Measurements from ENCODE around the gene STK39. TPM values are rescaled to one million over a fixed set of nuclear protein-coding genes. Genes with fewer than 3 reads are reported as not detected.

STK39 gene
- total RNA-seq, 1 experiment from 2014 or later, result 22.1 TPM

- DNase-seq, result no peak
- no peaks in the 10 kb centered on the region for H3K9me3 ChIP-seq (ENCODE audit: control insufficient read depth, low read depth, low read length)
- no peak overlapping the region for H3K23ac ChIP-seq (ENCODE audit: insufficient read length, low read depth, low read length)
- Mint-ChIP-seq H3K4me3 (no peak overlapping the region), H3K36me3 (ENCODE audit: insufficient read depth in 1 of 3, low read depth in 3 of 3) (no peaks in the 10 kb centered on the region), H3K9me3 (no peaks in the 10 kb centered on the region), H3K27ac (no peak overlapping the region), H3K4me1 (no peaks in the 10 kb centered on the region), H3K27me3 (ENCODE audit: low read depth) (no peaks in the 10 kb centered on the region)
- H3K56ac ChIP-seq (ENCODE audit: insufficient read length, low read depth, low read length), result no peak overlapping the region
- no peak overlapping the region for H4K91ac ChIP-seq (ENCODE audit: insufficient read length, low read depth, low read length)
- H3K4ac ChIP-seq (ENCODE audit: low read depth, low read length), result no peak overlapping the region
- no peak overlapping the region for H3K27ac ChIP-seq (ENCODE audit: insufficient read length, low read depth, low read length)
- no peak overlapping the region for H2BK20ac ChIP-seq (ENCODE audit: low read depth, low read length, poor library complexity, severe bottlenecking)
- H3K9ac ChIP-seq (ENCODE audit: extremely low read depth, insufficient read length, low read length), result no peak overlapping the region
- H2BK120ac ChIP-seq (ENCODE audit: low read depth, low read length, poor library complexity, severe bottlenecking), result no peak overlapping the region
- no peaks in the 10 kb centered on the region for H3K79me2 ChIP-seq (ENCODE audit: insufficient read depth, low read length)
- H2AK5ac ChIP-seq (ENCODE audit: insufficient read length, low read length), result no peak overlapping the region
- H2BK5ac ChIP-seq (ENCODE audit: insufficient read length, low read length), result no peak overlapping the region
- H2BK12ac ChIP-seq (ENCODE audit: insufficient read length, low read depth, low read length), result no peak overlapping the region
- H2AFZ ChIP-seq (ENCODE audit: low read length), result no peak overlapping the region
- no peak overlapping the region for H3K14ac ChIP-seq (ENCODE audit: insufficient read depth, low read length)
- no peak overlapping the region for H3K18ac ChIP-seq (ENCODE audit: insufficient read length, low read depth, low read length)
- H3K79me1 ChIP-seq (ENCODE audit: insufficient read depth, low read depth, low read length, poor library complexity, severe bottlenecking), result no peaks in the 10 kb centered on the region
- no peaks in the 10 kb centered on the region for H4K20me1 ChIP-seq (ENCODE audit: control insufficient read depth, insufficient read depth, insufficient read length)
- H3K27me3 ChIP-seq (ENCODE audit: insufficient read depth, low read length), result no peaks in the 10 kb centered on the region
- H3K4me1 ChIP-seq (ENCODE audit: insufficient read depth, low read length), result no peaks in the 10 kb centered on the region
- H4K5ac ChIP-seq (ENCODE audit: insufficient read length, low read depth, low read length), result no peak overlapping the region
- H3K4me2 ChIP-seq (ENCODE audit: insufficient read depth, insufficient read length, low read length), result no peak overlapping the region
- H4K8ac ChIP-seq (replicated peaks; ENCODE audit: insufficient read length, low read depth, low read length), result no peak overlapping the region
- no CpG with 5 or more reads among the region's 2 CpGs for WGBS (ENCODE audit: extremely low coverage, insufficient read length, low lambda C conversion rate)
- H3K23me2 ChIP-seq (ENCODE audit: insufficient read length, low read depth, low read length, poor library complexity, severe bottlenecking), result no peaks in the 10 kb centered on the region
- no peak overlapping the region for H2BK15ac ChIP-seq (ENCODE audit: low read depth, low read length)
- H3T11ph ChIP-seq (ENCODE audit: low read length), result no peak overlapping the region
- TF ChIP-seq CTCF (conservative IDR thresholded peaks at IDR 0.05), result no peak
Measured at GRCh38 chr2:168091986-168092385, 155.4 kb downstream of the STK39 start.
